ENCODE results near the gene RNASEH2C. TPM values are rescaled to one million over a fixed set of nuclear protein-coding genes. Genes with fewer than 3 reads are reported as not detected.
"Not testable (repeated sequence)": the region's sequence is repeated elsewhere in the genome, so short reads cannot be mapped to it uniquely, and the experiment has no call there.

The RNASEH2C gene
- total RNA-seq (2014; rRNA removed; shearing (Covaris generic)) = 13.9 and 15.4 TPM in 2 replicates
- polyA plus RNA-seq (2014; cell fraction: nucleus; rRNA removed) = 78.4 and 158 TPM in 2 replicates

GRCh38 chr11:65720211-65720934 lies at the start of gene RNASEH2C:
TSS of gene RNASEH2C (minus strand) at chr11:65720798. CDS start at chr11:65720758, 40 bp downstream.
- peak; percentile 72 for DNase-seq (ENCODE audit: extremely low read depth, low read depth)

- DNase-seq (ENCODE audit: extremely low read depth, low read depth) = not testable (repeated sequence)
These were observed 47.2 kb upstream of the RNASEH2C start for GRCh38 chr11:65767806-65768205.

GRCh38 chr11:65767406-65767805 lies 46.8 kb upstream of the RNASEH2C start:
- DNase-seq (ENCODE audit: extremely low read depth, low read depth) = no peak

GRCh38 chr11:65766535-65766934 lies 45.9 kb upstream of the RNASEH2C start:
- DNase-seq (ENCODE audit: extremely low read depth, low read depth) = no peak

- DNase-seq (ENCODE audit: extremely low read depth, low read depth) = no peak
These were observed 43.8 kb upstream of the RNASEH2C start for GRCh38 chr11:65764434-65764833.

- DNase-seq (ENCODE audit: extremely low read depth, low read depth) = not testable (repeated sequence)
These were observed 42.2 kb upstream of the RNASEH2C start for GRCh38 chr11:65762816-65763215.

- not testable (repeated sequence) for DNase-seq (ENCODE audit: extremely low read depth, low read depth)
These were observed 41.6 kb upstream of the RNASEH2C start for GRCh38 chr11:65762169-65762568.

GRCh38 chr11:65745049-65745448 lies 24.5 kb upstream of the RNASEH2C start:
- DNase-seq (ENCODE audit: extremely low read depth, low read depth) = no peak

- DNase-seq (ENCODE audit: extremely low read depth, low read depth) = no peak
These were observed 24.1 kb upstream of the RNASEH2C start for GRCh38 chr11:65744699-65745042.

GRCh38 chr11:65744026-65744698 lies 23.6 kb upstream of the RNASEH2C start:
- DNase-seq (ENCODE audit: extremely low read depth, low read depth) = peak; percentile 46

- no peak for DNase-seq (ENCODE audit: extremely low read depth, low read depth)
These were observed 23.1 kb upstream of the RNASEH2C start for GRCh38 chr11:65743681-65744025.

GRCh38 chr11:65742353-65742752 lies 21.8 kb upstream of the RNASEH2C start:
- DNase-seq (ENCODE audit: extremely low read depth, low read depth) = no peak

GRCh38 chr11:65741185-65741584 lies 20.6 kb upstream of the RNASEH2C start:
- DNase-seq (ENCODE audit: extremely low read depth, low read depth) = no peak

- no peak for DNase-seq (ENCODE audit: extremely low read depth, low read depth)
These were observed 18.4 kb upstream of the RNASEH2C start for GRCh38 chr11:65739022-65739421.

- no peak for DNase-seq (ENCODE audit: extremely low read depth, low read depth)
These were observed 16.2 kb upstream of the RNASEH2C start for GRCh38 chr11:65736810-65737209.

- DNase-seq (ENCODE audit: extremely low read depth, low read depth) = not testable (repeated sequence)
These were observed 14.5 kb upstream of the RNASEH2C start for GRCh38 chr11:65735111-65735510.

- no peak for DNase-seq (ENCODE audit: extremely low read depth, low read depth)
These were observed 9.9 kb upstream of the RNASEH2C start for GRCh38 chr11:65730461-65730860.

GRCh38 chr11:65727865-65728264 lies 7.3 kb upstream of the RNASEH2C start:
- DNase-seq (ENCODE audit: extremely low read depth, low read depth) = no peak

GRCh38 chr11:65726660-65727059 lies 6.1 kb upstream of the RNASEH2C start:
- DNase-seq (ENCODE audit: extremely low read depth, low read depth) = no peak

- no peak for DNase-seq (ENCODE audit: extremely low read depth, low read depth)
These were observed 1.7 kb upstream of the RNASEH2C start for GRCh38 chr11:65722261-65722660.

GRCh38 chr11:65719871-65720210 lies 757 bp downstream of the RNASEH2C start:
- DNase-seq (ENCODE audit: extremely low read depth, low read depth) = no peak

- no peak for DNase-seq (ENCODE audit: extremely low read depth, low read depth)
These were observed 1.6 kb downstream of the RNASEH2C start for GRCh38 chr11:65718964-65719492.
